GM18951 (cell line): Measurements from ENCODE around the gene RBM4B.

Experiments used
- POLR2A ChIP-seq: IDR thresholded peaks from 4 replicates; pipeline ENCODE4 v1.6.1; 2011; ENCODE audit warnings: mild to moderate bottlenecking; ENCODE audit not compliant: insufficient read length, insufficient read depth; ENCODE audit errors: extremely low read depth
- in situ Hi-C: fragments of 300-500 bp; cut with MboI; formaldehyde crosslinking; loops from one replicate; pipeline ENCODE4 v1.12.0; 2022; ENCODE audit warnings: low sequenced_read_pairs, mixed read lengths, inconsistent platforms; ENCODE audit not compliant: unreplicated experiment

Gene RBM4B

GRCh38 chr11:66688561-66689534 is 11.2 kb upstream of the RBM4B start:
- TF ChIP-seq POLR2A: no peak
- in situ Hi-C loops: loop anchor here (10.0 kb wide), 1 partner anchor 284 kb away; no protein-coding TSS in a partner anchor

- no peak for TF ChIP-seq POLR2A
- in situ Hi-C loops: loop anchor here (10.0 kb wide), 1 partner anchor 283 kb away; no protein-coding TSS in a partner anchor
Measured at GRCh38 chr11:66687831-66688281, 10.2 kb upstream of the RBM4B start.

- no peak for TF ChIP-seq POLR2A
- in situ Hi-C loops: loop anchor here (10.0 kb wide), 1 partner anchor 282 kb away; no protein-coding TSS in a partner anchor
Measured at GRCh38 chr11:66686801-66687750, 9.4 kb upstream of the RBM4B start.

GRCh38 chr11:66686100-66686785 is 8.6 kb upstream of the RBM4B start:
- in situ Hi-C loops: loop anchor here (10.0 kb wide), 1 partner anchor 281 kb away; no protein-coding TSS in a partner anchor
- TF ChIP-seq POLR2A: no peak

- no peak for TF ChIP-seq POLR2A
- in situ Hi-C loops: loop anchor here (10.0 kb wide), 1 partner anchor 281 kb away; no protein-coding TSS in a partner anchor
Measured at GRCh38 chr11:66685276-66686099, 7.8 kb upstream of the RBM4B start.

- in situ Hi-C loops: loop anchor here (10.0 kb wide), 1 partner anchor 280 kb away; no protein-coding TSS in a partner anchor
- TF ChIP-seq POLR2A: no peak
Measured at GRCh38 chr11:66684635-66685034, 6.9 kb upstream of the RBM4B start.

GRCh38 chr11:66683877-66684276 is 6.2 kb upstream of the RBM4B start:
- TF ChIP-seq POLR2A: no peak
- in situ Hi-C loops: loop anchor here (10.0 kb wide), 1 partner anchor 279 kb away; no protein-coding TSS in a partner anchor

GRCh38 chr11:66680966-66681645 is 3.4 kb upstream of the RBM4B start:
- in situ Hi-C loops: loop anchor here (10.0 kb wide), 1 partner anchor 276 kb away; no protein-coding TSS in a partner anchor
- no peak for TF ChIP-seq POLR2A

GRCh38 chr11:66676931-66677598 is 622 bp downstream of the RBM4B start:
- in situ Hi-C loops: no loop called here
- no peak for TF ChIP-seq POLR2A

- no peak for TF ChIP-seq POLR2A
- in situ Hi-C loops: no loop called here
Measured at GRCh38 chr11:66676282-66676919, 1.3 kb downstream of the RBM4B start.

GRCh38 chr11:66674964-66675602 is 2.6 kb downstream of the RBM4B start:
- in situ Hi-C loops: no loop called here
- no peak for TF ChIP-seq POLR2A
